ENCODE results near the gene DUOX2.

The DUOX2 gene

GRCh38 chr15:45114076-45114750 lies at the start of gene DUOX2, which contains the start of gene DUOXA2:
Gene DUOX2, minus strand, starts transcription at chr15:45114172. Its CDS starts 761 bp downstream, at chr15:45113411.
Gene DUOXA2, plus strand, starts transcription at chr15:45114326. Its CDS starts 280 bp downstream, at chr15:45114606.
- no peak for DNase-seq

GRCh38 chr15:45163508-45163856 lies 49.5 kb upstream of the DUOX2 start:
- DNase-seq: no peak

GRCh38 chr15:45162771-45163507 lies 49.0 kb upstream of the DUOX2 start:
- peak; percentile 72 for DNase-seq

- no peak for DNase-seq
Observed at GRCh38 chr15:45161666-45162065, 47.7 kb upstream of the DUOX2 start.

- DNase-seq: no peak
Observed at GRCh38 chr15:45157974-45158373, 44.0 kb upstream of the DUOX2 start.

- DNase-seq: no peak
Observed at GRCh38 chr15:45156744-45157455, 42.9 kb upstream of the DUOX2 start.

GRCh38 chr15:45155739-45156138 lies 41.8 kb upstream of the DUOX2 start:
- DNase-seq: no peak

GRCh38 chr15:45151998-45152828 lies 38.2 kb upstream of the DUOX2 start:
- DNase-seq: no peak

- DNase-seq: no peak
Observed at GRCh38 chr15:45150997-45151396, 37.0 kb upstream of the DUOX2 start.

GRCh38 chr15:45150481-45150880 lies 36.5 kb upstream of the DUOX2 start:
- no peak for DNase-seq

- no peak for DNase-seq
Observed at GRCh38 chr15:45149060-45149459, 35.1 kb upstream of the DUOX2 start.

GRCh38 chr15:45148076-45149059 lies 34.4 kb upstream of the DUOX2 start:
- DNase-seq: no peak

- no peak for DNase-seq
Observed at GRCh38 chr15:45147606-45148005, 33.6 kb upstream of the DUOX2 start.

- no peak for DNase-seq
Observed at GRCh38 chr15:45146405-45146804, 32.4 kb upstream of the DUOX2 start.

- DNase-seq: no peak
Observed at GRCh38 chr15:45144775-45145174, 30.8 kb upstream of the DUOX2 start.

- no peak for DNase-seq
Observed at GRCh38 chr15:45143946-45144345, 30.0 kb upstream of the DUOX2 start.

- no peak for DNase-seq
Observed at GRCh38 chr15:45143056-45143455, 29.1 kb upstream of the DUOX2 start.

- DNase-seq: no peak
Observed at GRCh38 chr15:45141386-45141785, 27.4 kb upstream of the DUOX2 start.

- no peak for DNase-seq
Observed at GRCh38 chr15:45140557-45141250, 26.7 kb upstream of the DUOX2 start.

- DNase-seq: no peak
Observed at GRCh38 chr15:45139770-45140169, 25.8 kb upstream of the DUOX2 start.
